ENCODE data around the gene DHFR2.

Gene DHFR2

GRCh38 chr3:94036909-94037507 is 25.7 kb downstream of the DHFR2 start:
- no peak for TF ChIP-seq ARNTL (CRISPR knock-in tag; IDR thresholded peaks at IDR 0.05; ENCODE audit: borderline replicate concordance, low read depth)
- no peak for TF ChIP-seq ZNF8 (CRISPR knock-in tag; IDR thresholded peaks at IDR 0.05)
- TF ChIP-seq GLIS3 (CRISPR knock-in tag; IDR thresholded peaks at IDR 0.05): no peak
- TF ChIP-seq POU6F1 (CRISPR knock-in tag; IDR thresholded peaks at IDR 0.05; ENCODE audit: borderline replicate concordance, low read depth): no peak
- TF ChIP-seq TSHZ2 (CRISPR knock-in tag; IDR thresholded peaks at IDR 0.05): no peak
- TF ChIP-seq BACH2 (CRISPR knock-in tag; IDR thresholded peaks at IDR 0.05; ENCODE audit: borderline replicate concordance): no peak
- TF ChIP-seq SNAI2 (CRISPR knock-in tag; IDR thresholded peaks at IDR 0.05): no peak
- TF ChIP-seq, protein P1, sequence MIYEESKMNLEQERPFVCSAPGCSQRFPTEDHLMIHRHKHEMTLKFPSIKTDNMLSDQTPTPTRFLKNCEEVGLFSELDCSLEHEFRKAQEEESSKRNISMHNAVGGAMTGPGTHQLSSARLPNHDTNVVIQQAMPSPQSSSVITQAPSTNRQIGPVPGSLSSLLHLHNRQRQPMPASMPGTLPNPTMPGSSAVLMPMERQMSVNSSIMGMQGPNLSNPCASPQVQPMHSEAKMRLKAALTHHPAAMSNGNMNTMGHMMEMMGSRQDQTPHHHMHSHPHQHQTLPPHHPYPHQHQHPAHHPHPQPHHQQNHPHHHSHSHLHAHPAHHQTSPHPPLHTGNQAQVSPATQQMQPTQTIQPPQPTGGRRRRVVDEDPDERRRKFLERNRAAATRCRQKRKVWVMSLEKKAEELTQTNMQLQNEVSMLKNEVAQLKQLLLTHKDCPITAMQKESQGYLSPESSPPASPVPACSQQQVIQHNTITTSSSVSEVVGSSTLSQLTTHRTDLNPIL (CRISPR knock-in tag; IDR thresholded peaks at IDR 0.05; ENCODE audit: low read depth): no peak
- no peak for TF ChIP-seq ZNF565 (CRISPR knock-in tag; conservative IDR thresholded peaks at IDR 0.05; ENCODE audit: low read depth)
- TF ChIP-seq OSR1 (CRISPR knock-in tag; IDR thresholded peaks at IDR 0.05): no peak
- no peak for TF ChIP-seq ZFP3 (CRISPR knock-in tag; IDR thresholded peaks at IDR 0.05)
- TF ChIP-seq ZNF70 (CRISPR knock-in tag; IDR thresholded peaks at IDR 0.05): no peak
- no peak for TF ChIP-seq PPARA (CRISPR knock-in tag; IDR thresholded peaks at IDR 0.05; ENCODE audit: borderline replicate concordance)
- TF ChIP-seq RARB (CRISPR knock-in tag; IDR thresholded peaks at IDR 0.05): no peak
- no peak for TF ChIP-seq TCF4 (CRISPR knock-in tag; IDR thresholded peaks at IDR 0.05; ENCODE audit: borderline replicate concordance)
- TF ChIP-seq PATZ1 (CRISPR knock-in tag; IDR thresholded peaks at IDR 0.05; ENCODE audit: borderline replicate concordance): no peak
- no peak for TF ChIP-seq TOX (CRISPR knock-in tag; IDR thresholded peaks at IDR 0.05; ENCODE audit: borderline replicate concordance)
- TF ChIP-seq ESRRG (CRISPR knock-in tag; IDR thresholded peaks at IDR 0.05): no peak
- peak; percentile 89 for ATAC-seq

DNA sequence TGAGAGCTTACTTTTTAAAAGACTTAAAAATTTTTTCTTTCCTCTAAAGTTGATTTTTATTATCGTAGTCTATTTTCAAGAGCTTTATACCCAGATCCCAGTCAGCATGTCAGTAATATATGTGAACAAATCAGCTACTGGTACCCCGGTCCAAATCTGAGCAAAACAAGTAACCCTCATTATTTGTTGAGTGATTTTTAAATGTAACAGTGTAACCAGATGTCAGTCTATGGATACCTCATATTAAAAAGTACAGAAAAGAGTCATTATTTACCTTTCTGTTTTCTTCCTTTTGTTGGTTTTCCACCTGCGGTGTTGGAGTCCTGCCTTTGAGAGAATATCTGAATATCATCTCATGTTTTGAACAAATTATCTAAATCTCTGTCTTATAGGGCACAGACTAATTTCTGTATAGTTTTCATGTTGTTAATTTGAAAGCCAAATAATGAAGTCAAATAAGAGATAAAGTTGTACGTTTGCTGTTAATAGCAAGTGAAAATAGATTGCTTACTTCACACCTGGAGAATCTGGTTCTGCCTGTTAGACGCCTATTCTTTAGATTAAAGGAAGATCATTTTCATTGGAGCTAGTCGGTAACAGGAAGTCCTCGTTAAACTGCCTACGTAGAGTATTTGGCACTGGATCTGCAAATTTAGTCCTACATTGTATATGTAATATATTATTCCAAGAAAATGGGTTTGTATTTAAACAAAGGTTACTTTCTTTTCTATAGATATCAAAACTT is 34.5 kb downstream of the DHFR2 start, which contains the start of gene STX19:
Gene STX19 (minus strand): TSS at position 505 of the 745 bp plus-strand sequence. CDS start 13,328 bp downstream, outside the sequence.
- no peak for TF ChIP-seq CSRNP3 (CRISPR knock-in tag; IDR thresholded peaks at IDR 0.05)
- TF ChIP-seq ZNF565 (CRISPR knock-in tag; conservative IDR thresholded peaks at IDR 0.05; ENCODE audit: low read depth): no peak
- TF ChIP-seq ESRRG (CRISPR knock-in tag; IDR thresholded peaks at IDR 0.05): no peak
- TF ChIP-seq ZFP30 (CRISPR knock-in tag; IDR thresholded peaks at IDR 0.05): no peak
- TF ChIP-seq, protein P1 (CRISPR knock-in tag; IDR thresholded peaks at IDR 0.05; ENCODE audit: low read depth): no peak
- TF ChIP-seq ARNTL (CRISPR knock-in tag; IDR thresholded peaks at IDR 0.05; ENCODE audit: borderline replicate concordance, low read depth): no peak
- TF ChIP-seq PATZ1 (CRISPR knock-in tag; IDR thresholded peaks at IDR 0.05; ENCODE audit: borderline replicate concordance): no peak
- no peak for TF ChIP-seq ZC3H10 (CRISPR knock-in tag; IDR thresholded peaks at IDR 0.05)
- no peak for TF ChIP-seq BACH2 (CRISPR knock-in tag; IDR thresholded peaks at IDR 0.05; ENCODE audit: borderline replicate concordance)
- no peak for TF ChIP-seq SNAI2 (CRISPR knock-in tag; IDR thresholded peaks at IDR 0.05)
- TF ChIP-seq ZNF70 (CRISPR knock-in tag; IDR thresholded peaks at IDR 0.05): no peak
- TF ChIP-seq PPARA (CRISPR knock-in tag; IDR thresholded peaks at IDR 0.05; ENCODE audit: borderline replicate concordance): no peak
- no peak for TF ChIP-seq RARB (CRISPR knock-in tag; IDR thresholded peaks at IDR 0.05)
- TF ChIP-seq TCF4 (CRISPR knock-in tag; IDR thresholded peaks at IDR 0.05; ENCODE audit: borderline replicate concordance): no peak
- no peak for TF ChIP-seq OSR1 (CRISPR knock-in tag; IDR thresholded peaks at IDR 0.05)
- no peak for TF ChIP-seq ZFP3 (CRISPR knock-in tag; IDR thresholded peaks at IDR 0.05)
- no peak for TF ChIP-seq POU6F1 (CRISPR knock-in tag; IDR thresholded peaks at IDR 0.05; ENCODE audit: borderline replicate concordance, low read depth)
- TF ChIP-seq CSDC2 (CRISPR knock-in tag; IDR thresholded peaks at IDR 0.05): no peak
- TF ChIP-seq TOX (CRISPR knock-in tag; IDR thresholded peaks at IDR 0.05; ENCODE audit: borderline replicate concordance): no peak
- no peak for ATAC-seq
